Keratinocyte (primary cell): ENCODE results near the gene CLEC7A. TPM values are rescaled to one million over a fixed set of nuclear protein-coding genes. Genes with fewer than 3 reads are reported as not detected.

Source experiments
- DNase-seq: peaks from one replicate; pipeline ENCODE4 v3.0.0-alpha.2; 2011; ENCODE audit warnings: low read depth, missing footprints, low spot score
- FAIRE-seq: peaks from 2 replicates; lab custom pipeline; 2011; peaks lifted over from hg19 to GRCh38; lab: Jason Lieb, UNC
- H2AFZ ChIP-seq: 2 replicates; pipeline ENCODE4 v1.6.0; 2012; ENCODE audit warnings: low read length, control low read depth, inconsistent platforms; ENCODE audit not compliant: control insufficient read depth
- H3K27ac ChIP-seq: 2 replicates; pipeline ENCODE4 v1.5.1; 2011; ENCODE audit warnings: low read length; ENCODE audit not compliant: control insufficient read depth, insufficient read depth
- H3K27me3 ChIP-seq: 3 replicates; pipeline ENCODE4 v1.6.0; 2011; ENCODE audit warnings: low read length; ENCODE audit not compliant: control insufficient read depth, insufficient read depth; ENCODE audit errors: extremely low read depth
- H3K36me3 ChIP-seq, 2 experiments: 2 replicates in 1 of 2; 3 replicates in 1 of 2; pipeline ENCODE4 v1.5.1; 2011; ENCODE audit warnings: low read length in 2 of 2, mild to moderate bottlenecking in 1 of 2; ENCODE audit not compliant: control insufficient read depth in 2 of 2, insufficient read depth in 2 of 2; ENCODE audit errors: extremely low read depth in 1 of 2
- H3K4me1 ChIP-seq: 3 replicates; pipeline ENCODE4 v1.5.1; 2011; ENCODE audit warnings: low read length; ENCODE audit not compliant: control insufficient read depth, insufficient read depth; ENCODE audit errors: extremely low read depth
- H3K4me2 ChIP-seq: 3 replicates; pipeline ENCODE4 v1.6.0; 2011; ENCODE audit warnings: low read depth, low read length; ENCODE audit not compliant: control insufficient read depth, insufficient read depth; ENCODE audit errors: extremely low read depth
- H3K4me3 ChIP-seq, 3 experiments: fragments of 200-600 bp in 1 of 3; sonication (generic) in 1 of 3; 2 replicates in 2 of 3; 3 replicates in 1 of 3; pipeline ENCODE4 v1.5.1; 2011 to 2016; ENCODE audit warnings: low read length in 3 of 3, mild to moderate bottlenecking in 3 of 3, control low read depth in 2 of 3, inconsistent platforms in 1 of 3, low read depth in 1 of 3, mixed read lengths in 1 of 3, mixed run types in 1 of 3, moderate library complexity in 1 of 3; ENCODE audit not compliant: control insufficient read depth in 2 of 3, insufficient read depth in 2 of 3; ENCODE audit errors: extremely low read depth in 1 of 3
- H3K79me2 ChIP-seq: 2 replicates; pipeline ENCODE4 v1.6.0; 2012; ENCODE audit warnings: low read length; ENCODE audit not compliant: control insufficient read depth, insufficient read depth
- H3K9ac ChIP-seq: 3 replicates; pipeline ENCODE4 v1.6.0; 2011; ENCODE audit warnings: low read length; ENCODE audit not compliant: control insufficient read depth, insufficient read depth; ENCODE audit errors: extremely low read depth
- H3K9me1 ChIP-seq: 3 replicates; pipeline ENCODE4 v1.6.0; 2011; ENCODE audit warnings: low read length; ENCODE audit not compliant: control insufficient read depth, insufficient read depth; ENCODE audit errors: extremely low read depth
- H3K9me3 ChIP-seq: 2 replicates; pipeline ENCODE4 v1.5.1; 2012; ENCODE audit warnings: low read depth, low read length; ENCODE audit not compliant: control insufficient read depth
- H4K20me1 ChIP-seq: 3 replicates; pipeline ENCODE4 v1.6.0; 2011; ENCODE audit warnings: low read length; ENCODE audit not compliant: control insufficient read depth, insufficient read depth; ENCODE audit errors: extremely low read depth
- EZH2 ChIP-seq: IDR thresholded peaks from one replicate; pipeline ENCODE4 v1.6.1; 2012; ENCODE audit warnings: inconsistent platforms, mild to moderate bottlenecking, low read length, moderate library complexity
- dilution Hi-C: fragments of 300-500 bp; cut with MboI; formaldehyde crosslinking; loops from one replicate; pipeline ENCODE4 v1.7.0; 2020; ENCODE audit warnings: low sequenced_read_pairs; ENCODE audit not compliant: extremely low pct_ligation_motif_present
- polyA plus RNA-seq, 5 experiments: library from polyadenylated mRNA; depleted of rRNA in 3 of 5; stranded (reverse) in 3 of 5; stranded (forward) in 1 of 5; unstranded in 1 of 5; fragments of >200 nt; gene quantifications; 1 replicate in 1 of 5; 2 replicates in 3 of 5; 3 replicates in 1 of 5; pipeline versions ENCODE4 v1.2.1 to v1.2.3, GENCODE V29; 2011 to 2012; ENCODE audit warnings: missing spikeins in 2 of 5, low read depth in 1 of 5, low replicate concordance in 1 of 5
- TF ChIP-seq, protein P1 (sequence below), 3 experiments: IDR thresholded peaks in 1 of 3; conservative IDR thresholded peaks in 1 of 3; optimal IDR thresholded peaks in 1 of 3; 2 replicates in 2 of 3; 3 replicates in 1 of 3; pipeline versions ENCODE3 to v1.5.1; 2011; ENCODE audit warnings: low read length in 3 of 3, mild to moderate bottlenecking in 3 of 3, moderate library complexity in 2 of 3, control low read depth in 1 of 3, inconsistent platforms in 1 of 3; ENCODE audit not compliant: insufficient read depth in 2 of 3; ENCODE audit errors: extremely low read depth in 1 of 3

CLEC7A gene
- polyA plus RNA-seq, 1 donor (not counting 4 experiments of a cell fraction or from before 2014, with no cell fraction given), result 0.62 TPM

DNA sequence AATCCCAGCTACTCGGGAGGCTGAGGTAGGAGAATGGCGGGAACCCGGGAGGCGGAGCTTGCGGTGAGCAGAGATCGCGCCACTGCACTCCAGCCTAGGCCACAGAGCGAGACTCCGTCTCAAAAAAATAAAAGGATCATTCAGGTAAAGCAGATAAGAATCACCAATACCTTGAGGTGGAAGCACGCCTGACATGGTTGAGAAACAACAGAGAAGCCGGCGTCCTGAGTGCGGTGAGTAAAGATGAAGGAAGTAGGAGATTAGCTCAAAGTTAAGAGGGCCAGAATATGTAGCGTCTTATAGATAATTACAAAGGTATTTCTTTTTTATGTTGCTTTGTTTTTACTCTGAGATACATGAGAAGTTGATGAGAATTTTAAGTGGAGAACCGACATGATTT lies 14.7 kb downstream of the CLEC7A start:
- no peak for FAIRE-seq
- Histone ChIP-seq H3K4me3 (no peak overlapping the region), H3K27me3 (no peaks in the 10 kb centered on the region), H3K9me3 (no peaks in the 10 kb centered on the region), H3K36me3 (no peaks in the 10 kb centered on the region), H2AFZ (no peak overlapping the region), H3K9me1 (no peaks in the 10 kb centered on the region), H3K4me1 (no peaks in the 10 kb centered on the region), H3K4me2 (no peak overlapping the region), H3K27ac (no peak overlapping the region), H3K79me2 (no peaks in the 10 kb centered on the region), H4K20me1 (no peaks in the 10 kb centered on the region), H3K9ac (no peak overlapping the region)
- DNase-seq, result no peak
- TF ChIP-seq, protein P1, sequence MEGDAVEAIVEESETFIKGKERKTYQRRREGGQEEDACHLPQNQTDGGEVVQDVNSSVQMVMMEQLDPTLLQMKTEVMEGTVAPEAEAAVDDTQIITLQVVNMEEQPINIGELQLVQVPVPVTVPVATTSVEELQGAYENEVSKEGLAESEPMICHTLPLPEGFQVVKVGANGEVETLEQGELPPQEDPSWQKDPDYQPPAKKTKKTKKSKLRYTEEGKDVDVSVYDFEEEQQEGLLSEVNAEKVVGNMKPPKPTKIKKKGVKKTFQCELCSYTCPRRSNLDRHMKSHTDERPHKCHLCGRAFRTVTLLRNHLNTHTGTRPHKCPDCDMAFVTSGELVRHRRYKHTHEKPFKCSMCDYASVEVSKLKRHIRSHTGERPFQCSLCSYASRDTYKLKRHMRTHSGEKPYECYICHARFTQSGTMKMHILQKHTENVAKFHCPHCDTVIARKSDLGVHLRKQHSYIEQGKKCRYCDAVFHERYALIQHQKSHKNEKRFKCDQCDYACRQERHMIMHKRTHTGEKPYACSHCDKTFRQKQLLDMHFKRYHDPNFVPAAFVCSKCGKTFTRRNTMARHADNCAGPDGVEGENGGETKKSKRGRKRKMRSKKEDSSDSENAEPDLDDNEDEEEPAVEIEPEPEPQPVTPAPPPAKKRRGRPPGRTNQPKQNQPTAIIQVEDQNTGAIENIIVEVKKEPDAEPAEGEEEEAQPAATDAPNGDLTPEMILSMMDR (optimal IDR thresholded peaks at IDR 0.05 in 1 of 3, IDR thresholded peaks at IDR 0.05 in 1 of 3, conservative IDR thresholded peaks at IDR 0.05 in 1 of 3; ENCODE audit: extremely low read depth in 1 of 3, insufficient read depth in 2 of 3, low read length in 3 of 3), result no peak
- no peak for TF ChIP-seq EZH2
- dilution Hi-C loops, result no loop called here

DNA sequence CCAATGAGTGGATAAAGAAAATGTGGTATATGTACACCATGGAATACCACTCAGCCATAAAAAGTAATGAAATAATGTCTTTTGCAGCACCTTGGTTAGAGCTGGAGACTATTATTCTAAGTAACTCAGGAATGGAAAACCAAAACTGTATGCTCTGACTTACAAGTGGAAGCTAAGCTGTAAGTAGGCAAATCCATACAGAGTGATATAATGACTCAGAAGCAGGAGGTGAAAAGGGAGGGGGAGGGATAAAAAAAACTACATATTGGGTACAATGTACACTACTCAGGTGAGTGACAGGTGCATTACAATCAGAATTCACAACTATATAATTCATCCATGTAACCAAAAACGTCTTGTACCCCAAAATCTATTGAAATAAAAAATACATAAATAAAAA lies 16.1 kb downstream of the CLEC7A start:
- TF ChIP-seq, protein P1 (optimal IDR thresholded peaks at IDR 0.05 in 1 of 3, IDR thresholded peaks at IDR 0.05 in 1 of 3, conservative IDR thresholded peaks at IDR 0.05 in 1 of 3; ENCODE audit: extremely low read depth in 1 of 3, insufficient read depth in 2 of 3, low read length in 3 of 3), result no peak
- Histone ChIP-seq H4K20me1 (no peaks in the 10 kb centered on the region), H3K27me3 (no peaks in the 10 kb centered on the region), H3K9ac (no peak overlapping the region), H3K36me3 (no peaks in the 10 kb centered on the region), H3K27ac (no peak overlapping the region), H2AFZ (no peak overlapping the region), H3K9me1 (no peaks in the 10 kb centered on the region), H3K4me3 (no peak overlapping the region), H3K9me3 (no peaks in the 10 kb centered on the region), H3K4me2 (no peak overlapping the region), H3K79me2 (no peaks in the 10 kb centered on the region), H3K4me1 (no peaks in the 10 kb centered on the region)
- dilution Hi-C loops, result no loop called here
- DNase-seq (no peak), FAIRE-seq (no peak)
